HG03520 (cell line): ENCODE measurements around the gene ALPL.
"Not testable (repeated sequence)": the region's sequence is repeated elsewhere in the genome, so short reads cannot be mapped to it uniquely, and the experiment has no call there.

Source experiments
- ATAC-seq: cut with Tn5 transposase; IDR thresholded peaks from one replicate; pipeline ENCODE4 v1.9.1; 2021; ENCODE audit warnings: mild to moderate bottlenecking, moderate library complexity; ENCODE audit not compliant: unreplicated experiment

ALPL gene

DNA sequence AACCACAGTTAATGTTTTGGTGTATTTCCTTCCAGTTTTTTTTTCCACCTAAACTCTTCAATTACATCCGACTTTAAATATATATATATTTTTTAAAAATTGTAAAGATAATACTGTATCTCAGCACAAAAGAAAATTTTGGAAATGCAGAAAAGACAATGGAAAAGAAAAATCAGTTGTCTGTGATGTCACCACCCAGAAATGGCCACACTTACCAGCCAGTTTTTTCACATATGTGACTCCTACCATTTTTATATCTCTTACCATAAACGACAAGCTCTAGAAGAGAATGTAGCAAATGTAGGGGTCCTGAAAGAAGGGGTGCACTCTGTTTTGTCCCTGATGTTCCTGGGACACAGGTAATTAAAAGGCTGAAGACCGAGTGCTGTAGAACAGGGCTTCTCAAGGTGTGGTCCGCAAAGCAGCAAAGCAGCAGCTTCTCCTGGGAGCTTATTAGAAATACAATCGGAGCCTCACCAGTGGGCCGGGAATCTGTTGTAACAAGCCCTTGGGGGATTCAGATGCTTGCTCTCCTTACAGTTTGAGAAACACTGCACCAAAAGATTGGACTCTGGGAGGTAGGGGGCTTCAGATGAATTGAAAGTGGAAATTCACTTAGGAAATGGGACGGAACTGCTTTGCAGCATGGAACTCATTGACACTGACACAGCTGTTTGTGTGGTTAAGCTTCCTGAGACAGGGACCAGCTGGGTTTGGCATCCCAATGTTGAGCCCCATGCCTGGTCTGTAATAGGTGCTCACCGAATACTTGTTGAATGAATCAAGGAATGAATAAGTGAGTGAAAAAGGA lies 44.1 kb downstream of the ALPL start:
- ATAC-seq: no peak

- ATAC-seq: no peak
Measured at GRCh38 chr1:21559788-21560567, 50.8 kb downstream of the ALPL start.

GRCh38 chr1:21560916-21561638 lies 51.9 kb downstream of the ALPL start:
- no peak for ATAC-seq

GRCh38 chr1:21562896-21563295 lies 53.7 kb downstream of the ALPL start:
- no peak for ATAC-seq

DNA sequence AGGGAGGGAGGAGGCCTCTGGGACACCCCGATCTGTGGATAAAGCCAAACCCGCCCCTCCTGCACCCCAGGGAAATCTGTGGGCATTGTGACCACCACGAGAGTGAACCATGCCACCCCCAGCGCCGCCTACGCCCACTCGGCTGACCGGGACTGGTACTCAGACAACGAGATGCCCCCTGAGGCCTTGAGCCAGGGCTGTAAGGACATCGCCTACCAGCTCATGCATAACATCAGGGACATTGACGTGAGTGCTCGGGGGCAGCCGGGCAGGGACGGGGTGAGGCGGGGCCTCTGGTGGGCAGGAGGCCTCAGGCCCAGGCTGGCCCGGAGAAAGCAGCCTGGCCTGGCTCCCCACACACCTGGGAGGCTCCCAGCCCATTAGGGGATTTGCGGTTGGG lies 54.7 kb downstream of the ALPL start:
- ATAC-seq: no peak

- no peak for ATAC-seq
Measured at GRCh38 chr1:21564521-21565095, 55.4 kb downstream of the ALPL start.

DNA sequence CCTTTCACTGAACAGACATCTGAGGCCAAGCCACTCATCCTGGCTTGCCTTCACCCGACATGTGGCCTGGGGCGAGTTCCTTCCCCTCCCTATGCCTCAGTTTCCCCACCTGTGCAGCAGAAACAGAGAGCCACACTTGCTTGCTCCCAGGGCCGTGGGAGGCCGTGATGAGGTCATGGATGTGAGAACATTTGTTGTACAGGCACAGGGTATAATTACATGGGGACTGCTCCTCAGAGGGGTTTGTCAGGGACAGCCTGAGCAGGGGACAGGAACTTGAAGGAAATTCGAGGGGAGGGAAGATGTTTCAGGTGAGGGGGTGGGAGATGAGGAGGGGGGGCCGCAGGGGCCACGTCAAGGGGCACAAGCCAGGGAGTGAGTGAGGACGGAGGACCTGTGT lies 56.1 kb downstream of the ALPL start:
- no peak for ATAC-seq

- not testable (repeated sequence) for ATAC-seq
Measured at GRCh38 chr1:21566361-21566760, 57.1 kb downstream of the ALPL start.

DNA sequence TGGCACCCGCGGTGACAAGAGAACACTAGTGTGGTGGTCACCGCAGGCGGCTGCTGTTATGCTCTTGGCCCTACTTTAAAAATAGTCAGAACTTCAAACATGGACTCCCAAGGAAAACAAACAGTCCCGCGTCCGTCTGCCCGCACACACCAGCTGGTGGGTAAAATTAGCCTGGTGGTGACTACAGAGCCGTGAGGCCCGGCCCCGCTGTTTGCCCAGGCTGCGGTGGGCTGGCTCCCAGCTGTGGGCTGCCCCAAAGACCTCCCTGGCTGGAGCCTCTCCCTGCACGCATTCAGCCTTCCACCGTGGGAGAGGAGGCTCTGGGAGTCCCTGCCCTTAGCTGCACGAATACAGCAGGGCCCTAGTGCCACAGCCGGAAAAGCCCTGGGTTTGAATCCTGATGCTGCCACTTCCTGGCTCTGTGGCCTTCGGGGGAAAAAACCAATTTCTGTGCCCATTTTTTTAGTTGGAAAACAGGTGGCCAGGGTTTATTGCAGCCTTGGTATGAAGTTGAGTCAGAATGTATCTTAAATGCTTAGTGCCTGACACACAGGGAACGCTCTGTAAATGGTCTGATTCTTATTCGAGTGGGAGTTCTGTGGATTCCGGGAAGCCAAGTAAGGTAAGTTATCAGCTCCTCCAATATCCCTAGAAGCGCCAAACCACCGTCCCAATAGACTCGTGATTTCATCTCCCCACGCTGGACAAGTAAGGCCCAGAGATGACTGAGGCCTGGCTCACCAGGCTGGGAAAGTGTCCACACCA lies 58.2 kb downstream of the ALPL start:
- no peak for ATAC-seq

DNA sequence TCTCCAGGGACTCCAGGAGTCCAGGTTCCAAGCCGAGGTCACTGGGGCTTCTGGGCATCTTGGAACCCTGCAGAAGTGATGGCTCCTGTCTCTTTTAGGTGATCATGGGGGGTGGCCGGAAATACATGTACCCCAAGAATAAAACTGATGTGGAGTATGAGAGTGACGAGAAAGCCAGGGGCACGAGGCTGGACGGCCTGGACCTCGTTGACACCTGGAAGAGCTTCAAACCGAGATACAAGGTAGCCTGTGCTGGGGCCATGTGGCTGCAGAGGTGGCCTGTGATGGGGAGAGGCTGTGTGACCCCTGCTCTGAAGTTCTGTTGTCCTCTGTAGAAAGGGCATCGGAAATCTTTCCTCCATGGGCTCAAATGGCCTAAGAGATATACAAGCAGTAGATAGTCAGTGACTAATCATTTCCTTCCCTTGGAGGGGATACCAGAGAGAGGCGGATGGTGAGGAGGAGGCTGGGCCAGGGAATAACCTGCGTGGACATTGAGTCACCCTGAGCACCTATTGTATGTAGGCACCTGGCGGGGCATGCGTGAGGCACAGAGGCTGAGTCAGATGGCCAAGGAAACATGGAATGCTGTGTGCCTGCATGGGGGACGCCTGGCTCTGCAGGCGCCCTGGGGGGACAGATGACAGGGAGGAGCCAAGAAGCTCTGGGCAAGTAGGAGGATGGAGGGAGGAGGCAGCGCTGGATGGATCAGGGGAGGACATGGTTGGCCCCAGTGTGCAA lies 59.0 kb downstream of the ALPL start:
- no peak for ATAC-seq

GRCh38 chr1:21568809-21569385 lies 59.7 kb downstream of the ALPL start:
- no peak for ATAC-seq

- no peak for ATAC-seq
Measured at GRCh38 chr1:21569820-21570527, 60.8 kb downstream of the ALPL start.

DNA sequence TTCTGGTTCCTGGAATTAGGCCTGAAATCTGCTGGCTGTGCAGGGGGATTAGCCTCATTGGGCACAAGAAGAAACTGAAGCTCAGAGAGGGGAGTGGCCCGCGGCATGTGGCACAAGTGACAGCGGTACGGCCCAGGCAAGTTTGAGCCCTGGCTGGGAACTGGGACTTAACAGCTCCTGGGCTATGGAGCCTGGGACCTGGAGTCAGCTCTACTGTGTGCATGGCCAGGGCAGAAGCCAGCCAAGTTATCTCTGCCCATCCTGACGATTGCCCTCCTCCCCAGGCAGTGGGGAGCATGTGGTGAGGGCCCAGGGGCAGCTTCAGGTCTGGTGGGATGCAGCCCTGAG lies 61.3 kb downstream of the ALPL start:
- no peak for ATAC-seq

- ATAC-seq: no peak
Measured at GRCh38 chr1:21570885-21571284, 61.7 kb downstream of the ALPL start.

DNA sequence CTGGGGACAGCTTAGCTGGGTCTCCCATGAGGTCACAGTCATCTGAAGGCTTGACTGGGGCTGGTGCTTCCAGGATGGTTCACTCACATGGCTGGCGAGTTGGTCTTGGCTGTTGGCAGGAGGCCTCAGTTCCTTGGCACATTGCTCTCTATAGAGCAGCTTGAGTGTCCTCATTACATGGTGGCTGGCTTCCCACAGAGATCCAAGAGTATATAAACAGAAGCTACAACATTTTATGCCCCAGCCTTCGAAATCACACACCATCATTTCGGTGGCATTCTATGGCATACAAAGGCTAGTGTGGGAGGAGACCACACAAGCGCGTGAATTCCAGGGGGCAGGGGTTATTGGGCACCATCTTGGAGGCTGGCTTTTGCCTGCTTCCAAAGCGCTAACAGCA lies 63.0 kb downstream of the ALPL start:
- no peak for ATAC-seq

GRCh38 chr1:21572735-21573277 lies 63.6 kb downstream of the ALPL start:
- no peak for ATAC-seq

DNA sequence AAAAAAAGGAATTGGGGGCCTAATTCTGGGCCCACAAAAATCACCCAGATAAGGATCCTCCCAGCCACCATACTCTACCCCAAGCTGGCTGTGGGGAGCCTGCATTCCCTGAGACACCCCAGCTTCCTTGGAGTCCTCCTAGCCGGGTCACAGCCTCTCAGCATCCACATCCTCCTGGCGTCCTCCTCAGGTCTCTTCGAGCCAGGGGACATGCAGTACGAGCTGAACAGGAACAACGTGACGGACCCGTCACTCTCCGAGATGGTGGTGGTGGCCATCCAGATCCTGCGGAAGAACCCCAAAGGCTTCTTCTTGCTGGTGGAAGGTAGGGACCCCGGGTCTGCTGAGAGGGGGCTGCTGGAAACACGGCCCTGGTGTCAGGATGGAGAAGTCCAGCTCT lies 64.3 kb downstream of the ALPL start:
- no peak for ATAC-seq

DNA sequence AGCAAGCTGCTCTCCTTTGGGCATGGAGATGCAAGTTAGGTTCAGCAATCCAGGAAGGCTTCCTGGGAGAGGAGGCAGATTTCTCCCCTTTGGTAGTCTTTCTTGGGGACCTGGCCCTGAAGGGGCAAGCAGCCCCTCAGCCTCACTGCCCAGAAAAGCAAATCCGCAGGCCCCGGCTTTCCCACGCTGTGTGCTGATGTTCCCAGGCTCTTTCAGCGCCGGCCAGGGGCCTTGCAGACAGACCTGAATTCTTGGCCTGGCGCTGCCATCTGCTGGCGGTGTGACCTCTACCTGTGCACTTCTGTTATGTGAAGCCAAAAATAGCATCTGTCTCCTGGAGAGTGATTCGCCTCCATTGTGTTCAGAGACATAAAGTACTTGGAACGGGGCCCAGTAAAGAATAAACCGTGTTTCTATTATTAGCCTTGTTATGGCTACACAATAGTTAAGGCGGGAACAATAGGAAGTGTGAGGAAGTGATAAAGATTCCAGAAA lies 64.8 kb downstream of the ALPL start:
- no peak for ATAC-seq
